ENCODE results near the gene P2RX7.

- TF ChIP-seq CTCF (IDR thresholded peaks at IDR 0.05; ENCODE audit: insufficient read depth, low read depth, low read length), result no peak
- TF ChIP-seq EZH2 (IDR thresholded peaks at IDR 0.05; ENCODE audit: insufficient read depth, low read length), result no peak
These were observed 42.9 kb downstream of the P2RX7 start for GRCh38 chr12:121175383-121176119.
